H1 (cell line): ENCODE results near the gene SYDE2. TPM values are rescaled to one million over a fixed set of nuclear protein-coding genes. Genes with fewer than 3 reads are reported as not detected.

ENCODE experiments used
- BCL11A ChIP-seq, 2 experiments: IDR thresholded peaks; one replicate each; pipeline ENCODE4 v1.6.1; 2011; ENCODE audit warnings: low read depth in 2 of 2, low read length in 2 of 2, mild to moderate bottlenecking in 2 of 2
- CHD7 ChIP-seq: fragments of 300-600 bp; sonication (generic); IDR thresholded peaks from 2 replicates; pipeline ENCODE4 v1.7.1; 2012; ENCODE audit warnings: low read length, moderate library complexity, mild to moderate bottlenecking, inconsistent platforms; ENCODE audit not compliant: insufficient replicate concordance
- RXRA ChIP-seq: IDR thresholded peaks from 2 replicates; pipeline ENCODE4 v1.6.1; 2011; ENCODE audit warnings: low read depth, mild to moderate bottlenecking, low read length, moderate library complexity; ENCODE audit not compliant: insufficient read depth
- polyA plus RNA-seq, 7 experiments: library from polyadenylated mRNA; depleted of rRNA in 3 of 7; stranded (reverse) in 5 of 7; unstranded in 2 of 7; fragments of >200 nt in 5 of 7; fragments of 200-250 nt in 2 of 7; gene quantifications; 1 replicate in 5 of 7; 2 replicates in 1 of 7; 4 replicates in 1 of 7; pipeline versions ENCODE4 v1.2.1 to v1.2.3, GENCODE V29; 2011 to 2013; ENCODE audit warnings: missing spikeins in 2 of 7, mixed read lengths in 2 of 7
- total RNA-seq: library from RNA; stranded (reverse); fragmentation: NEBNext Ultra II Directional; extraction: Animal tissue kit (Norgen Biotek cat#: 25700); gene quantifications from 2 replicates; pipeline ENCODE4 v1.2.1, GENCODE V29; 2021

Gene SYDE2
- total and polyA plus RNA-seq, 2 of the 8 experiments (the other 6 are each of a cell fraction or from before 2014, with no cell fraction given) = 1.6 to 14.6 TPM

- TF ChIP-seq RXRA = no peak
- TF ChIP-seq BCL11A (IDR thresholded peaks at IDR 0.05; ENCODE audit: low read depth in 2 of 2, low read length in 2 of 2) = no peak
- no peak for TF ChIP-seq CHD7
Observed at GRCh38 chr1:85122169-85122568, 78.6 kb downstream of the SYDE2 start (continued).
